HG02852 (cell line): ENCODE results near the gene ROMO1.
"Not testable (repeated sequence)": the region's sequence is repeated elsewhere in the genome, so short reads cannot be mapped to it uniquely, and the experiment has no call there.

Experiments used
- ATAC-seq: cut with Tn5 transposase; IDR thresholded peaks from one replicate; pipeline ENCODE4 v1.9.1; 2021; ENCODE audit warnings: mild to moderate bottlenecking, moderate library complexity; ENCODE audit not compliant: unreplicated experiment

The ROMO1 gene

GRCh38 chr20:35680452-35681183 is 18.6 kb upstream of the ROMO1 start:
- ATAC-seq = no peak

GRCh38 chr20:35681960-35682359 is 17.2 kb upstream of the ROMO1 start:
- ATAC-seq = no peak

GRCh38 chr20:35685368-35685767 is 13.8 kb upstream of the ROMO1 start:
- ATAC-seq = not testable (repeated sequence)

GRCh38 chr20:35686872-35687271 is 12.3 kb upstream of the ROMO1 start:
- not testable (repeated sequence) for ATAC-seq

GRCh38 chr20:35690265-35690664 is 8.9 kb upstream of the ROMO1 start:
- ATAC-seq = no peak

GRCh38 chr20:35695245-35695749 is 3.9 kb upstream of the ROMO1 start:
- no peak for ATAC-seq

- no peak for ATAC-seq
These were observed 3.2 kb upstream of the ROMO1 start for GRCh38 chr20:35695978-35696377.

- ATAC-seq = no peak
These were observed 1.4 kb upstream of the ROMO1 start for GRCh38 chr20:35697696-35698297.

GRCh38 chr20:35698298-35699126 is 693 bp upstream of the ROMO1 start:
- peak; percentile 27 for ATAC-seq

- ATAC-seq = no peak
These were observed 886 bp downstream of the ROMO1 start for GRCh38 chr20:35699957-35700624.

GRCh38 chr20:35700625-35701148 is 1.5 kb downstream of the ROMO1 start:
- no peak for ATAC-seq

- no peak for ATAC-seq
These were observed 3.0 kb downstream of the ROMO1 start for GRCh38 chr20:35702051-35702823.

- no peak for ATAC-seq
These were observed 3.9 kb downstream of the ROMO1 start for GRCh38 chr20:35702824-35703695.

- no peak for ATAC-seq
These were observed 5.5 kb downstream of the ROMO1 start for GRCh38 chr20:35704514-35705261.

GRCh38 chr20:35705894-35706293 is 6.7 kb downstream of the ROMO1 start:
- not testable (repeated sequence) for ATAC-seq

- not testable (repeated sequence) for ATAC-seq
These were observed 7.7 kb downstream of the ROMO1 start for GRCh38 chr20:35706591-35707529.

GRCh38 chr20:35708502-35708901 is 9.3 kb downstream of the ROMO1 start:
- no peak for ATAC-seq
